ENCODE measurements around the gene PPIL3.
A peak's percentile ranks its signal among the peaks of the same experiment; 100 is the strongest.
"Not testable (repeated sequence)": the region's sequence is repeated elsewhere in the genome, so short reads cannot be mapped to it uniquely, and the experiment has no call there.

PPIL3 gene

DNA sequence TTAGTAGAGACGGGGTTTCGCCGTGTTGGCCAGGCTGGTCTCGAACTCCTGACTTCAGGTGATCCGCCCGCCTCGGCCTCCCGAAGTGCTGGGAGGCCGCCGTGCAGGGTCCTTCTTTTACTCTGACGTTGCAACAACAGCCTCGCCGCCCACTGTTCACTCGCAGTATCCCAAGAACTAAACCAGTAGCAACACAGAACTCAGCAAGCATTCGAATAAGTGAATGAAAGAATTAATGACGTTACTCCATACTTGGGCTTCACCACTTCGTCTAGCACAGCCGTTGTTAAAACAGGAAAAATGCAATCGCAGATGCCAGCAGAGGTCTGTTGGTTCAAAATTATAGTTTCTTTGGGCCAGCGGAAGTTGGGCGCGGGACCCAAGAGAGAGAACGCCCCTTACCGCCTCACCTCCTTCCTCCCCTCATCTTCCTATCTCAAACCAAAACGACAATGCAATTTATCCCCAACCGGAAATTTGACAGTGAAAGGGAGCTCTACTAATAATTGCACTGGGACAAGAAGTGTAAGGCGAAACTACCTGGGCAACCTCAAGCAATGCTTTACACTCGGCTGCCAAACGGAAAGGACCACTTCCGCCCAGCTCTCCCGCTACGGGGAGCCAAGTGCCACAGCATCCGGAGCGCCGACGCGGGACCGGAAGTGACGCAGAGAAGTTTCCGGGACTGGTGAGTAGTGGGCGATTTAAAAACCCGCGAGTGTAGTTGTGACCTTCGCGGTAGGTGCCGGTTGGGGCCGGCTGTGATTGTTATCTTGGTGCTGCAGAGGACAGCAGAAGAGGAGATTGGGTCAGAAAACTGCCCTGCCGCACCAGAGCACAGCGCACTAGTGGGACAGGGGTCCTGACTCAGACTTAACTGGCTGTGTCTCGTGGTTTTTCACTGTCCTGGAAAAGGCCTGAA, at the start of gene PPIL3, which contains the start of gene NIF3L1:
PPIL3 (minus strand) TSS at position 374 of the 922 bp plus-strand sequence. CDS start 1,462 bp downstream, outside the sequence.
NIF3L1 (plus strand) TSS at position 668 of the 922 bp plus-strand sequence. CDS start 2,573 bp downstream, outside the sequence.
- DNase-seq, result peak; percentile 98

DNA sequence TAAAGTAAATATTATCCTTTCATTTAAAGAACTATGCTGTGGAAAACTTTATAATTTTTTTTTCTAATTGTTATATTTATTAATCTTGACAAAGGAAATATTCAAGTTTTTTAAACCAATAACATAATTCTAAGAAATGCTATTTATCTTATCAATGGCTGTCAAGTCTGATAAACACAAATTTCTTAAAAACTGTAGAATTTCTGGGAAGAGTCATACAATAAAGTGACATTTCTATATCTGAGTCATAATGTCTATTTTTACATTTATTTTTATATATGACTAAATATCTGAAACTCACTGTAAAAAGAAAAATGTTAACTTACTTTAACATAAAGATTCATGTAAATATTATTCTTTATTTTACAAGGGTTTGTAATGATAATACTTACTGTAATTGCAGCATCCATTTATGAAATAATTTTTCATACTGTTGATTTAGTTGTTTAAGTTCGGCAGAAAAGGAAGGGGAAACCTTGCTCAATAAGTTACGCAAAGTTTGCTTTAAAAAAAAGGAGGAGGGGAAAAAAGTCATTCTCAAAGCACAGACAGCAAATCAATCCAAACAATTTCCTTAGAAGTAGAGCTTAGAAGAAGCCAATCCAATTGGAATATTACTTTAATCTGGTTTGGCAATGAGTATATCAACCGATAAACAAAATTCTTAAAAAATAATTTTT, 42.2 kb upstream of the PPIL3 start:
- no peak for DNase-seq

DNA sequence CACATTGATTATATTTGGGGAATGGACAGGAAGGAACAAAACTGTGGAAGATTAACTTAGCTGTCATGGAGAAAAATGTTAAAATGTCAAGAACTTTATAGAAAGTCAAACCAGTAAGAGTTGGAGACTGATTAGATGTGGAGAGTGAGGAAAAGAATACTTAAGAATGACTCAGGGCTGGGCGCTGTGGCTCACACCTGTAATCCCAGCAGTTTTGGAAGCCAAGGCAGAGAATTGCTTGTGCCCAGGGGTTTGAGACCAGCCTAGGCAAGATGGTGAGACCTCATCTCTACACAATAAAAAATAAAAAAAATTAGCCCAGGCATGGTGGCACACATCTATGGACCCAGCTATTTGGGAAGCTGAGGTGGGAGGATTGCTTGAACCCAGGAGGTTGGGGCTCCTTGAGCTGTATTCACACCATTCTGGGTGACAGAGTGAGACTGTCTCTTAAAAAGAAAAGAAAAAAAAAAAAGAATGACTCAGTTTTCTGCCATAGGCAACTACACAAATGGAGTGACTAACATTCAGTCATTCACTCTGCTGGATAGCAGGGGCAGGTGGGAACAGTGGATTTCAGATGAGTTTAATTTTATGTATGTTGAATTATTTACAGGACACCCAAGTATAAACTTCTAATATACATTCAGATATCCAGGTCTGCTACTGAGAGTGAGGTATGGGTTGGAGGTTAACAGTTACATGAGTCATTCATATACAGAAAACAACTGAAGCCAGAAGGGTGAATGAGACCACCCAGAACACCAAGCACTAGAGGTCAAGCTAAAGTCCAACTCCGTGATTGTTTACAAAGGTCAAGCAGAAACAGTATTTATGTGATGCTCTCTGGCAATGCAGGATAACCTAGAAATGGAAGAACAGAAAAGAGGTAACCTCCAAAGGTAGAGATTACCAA, 40.7 kb upstream of the PPIL3 start:
- no peak for DNase-seq

DNA sequence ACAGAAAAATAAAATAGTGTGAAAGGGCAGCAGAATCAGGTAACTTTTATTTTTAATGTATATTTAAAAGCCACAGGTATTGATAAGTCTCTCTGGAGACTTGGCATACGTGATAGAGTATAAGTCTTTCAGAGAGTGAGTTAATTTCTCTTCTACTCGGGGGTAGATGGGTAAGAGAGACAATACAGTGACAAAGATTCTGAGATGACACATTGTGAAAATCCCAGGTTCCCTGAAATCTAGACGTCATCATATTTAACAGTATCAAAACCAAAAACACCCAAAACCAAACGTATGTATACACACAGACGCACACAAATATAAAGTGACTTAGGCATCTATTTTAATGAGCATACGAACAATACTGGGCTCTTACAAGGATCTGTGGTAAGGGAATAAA, 33.6 kb upstream of the PPIL3 start:
- DNase-seq, result no peak

DNA sequence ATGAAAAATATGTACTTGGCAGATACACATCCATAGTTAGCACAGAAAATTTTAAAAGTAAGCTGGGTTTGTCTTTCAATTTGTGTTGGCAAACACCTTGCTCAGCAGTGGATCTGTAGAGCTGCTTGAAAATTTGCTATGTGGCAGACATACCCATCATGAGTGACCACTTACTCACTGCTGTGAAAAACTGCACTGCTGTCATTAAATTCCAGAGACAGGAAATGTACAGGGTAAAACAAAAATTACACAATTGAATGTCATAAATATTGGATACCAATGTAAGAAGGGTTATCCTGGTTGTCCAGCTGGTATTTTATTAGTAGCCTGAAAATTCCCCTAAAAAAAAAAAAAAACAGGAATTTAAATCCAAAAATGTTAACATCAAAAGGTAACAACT, 24.8 kb upstream of the PPIL3 start:
- DNase-seq, result no peak

DNA sequence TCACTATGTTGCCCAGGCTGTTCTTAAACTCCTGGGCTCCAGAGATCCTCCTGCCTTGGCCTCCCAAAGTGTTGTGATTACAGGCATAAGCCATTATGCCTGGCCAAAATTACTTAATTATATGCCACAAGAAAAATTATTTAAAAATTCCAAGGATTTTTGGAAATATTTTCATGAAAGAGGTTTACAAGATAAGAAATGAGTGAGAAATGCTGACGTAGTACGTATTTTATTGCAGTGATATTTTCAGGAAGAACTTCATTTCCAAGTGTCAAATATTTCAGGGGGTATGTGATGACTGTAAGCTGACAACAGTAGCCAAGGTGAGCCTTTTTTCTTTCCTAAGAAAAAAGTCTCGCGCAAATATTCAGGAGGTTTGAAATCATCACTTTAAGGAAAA, 21.1 kb upstream of the PPIL3 start:
- no peak for DNase-seq

DNA sequence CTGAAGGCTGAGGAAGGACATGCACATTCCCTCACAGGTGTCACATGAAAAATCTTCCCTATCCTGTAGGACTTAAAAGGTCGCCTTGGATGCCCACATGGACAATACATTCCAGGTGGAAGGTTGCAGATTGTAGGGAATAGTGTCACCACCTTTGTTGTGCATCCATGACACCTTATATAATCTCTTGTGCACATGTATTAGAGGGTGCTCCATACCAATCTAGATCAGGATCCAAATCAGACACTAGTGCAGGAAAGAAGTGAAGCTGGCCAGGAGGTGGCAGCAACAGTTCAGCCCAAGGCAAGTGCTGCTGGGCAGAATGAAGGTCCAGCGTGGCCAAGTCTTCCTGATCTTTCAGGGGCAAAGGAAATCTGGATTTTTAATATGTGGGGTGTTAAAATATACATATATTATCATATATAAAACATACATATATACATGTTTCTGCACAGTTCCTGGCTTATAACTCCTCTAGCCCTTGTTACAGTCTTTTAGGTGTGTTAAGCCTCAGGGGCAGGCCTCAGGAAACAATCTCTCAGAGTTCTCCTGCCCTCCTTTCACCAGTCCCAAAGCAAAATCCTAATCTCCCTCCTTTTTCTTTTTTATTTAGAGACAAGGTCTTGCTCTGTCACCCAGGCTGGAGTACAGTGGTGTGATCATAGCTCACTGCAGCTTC, 16.9 kb upstream of the PPIL3 start:
- DNase-seq, result peak; percentile 57

DNA sequence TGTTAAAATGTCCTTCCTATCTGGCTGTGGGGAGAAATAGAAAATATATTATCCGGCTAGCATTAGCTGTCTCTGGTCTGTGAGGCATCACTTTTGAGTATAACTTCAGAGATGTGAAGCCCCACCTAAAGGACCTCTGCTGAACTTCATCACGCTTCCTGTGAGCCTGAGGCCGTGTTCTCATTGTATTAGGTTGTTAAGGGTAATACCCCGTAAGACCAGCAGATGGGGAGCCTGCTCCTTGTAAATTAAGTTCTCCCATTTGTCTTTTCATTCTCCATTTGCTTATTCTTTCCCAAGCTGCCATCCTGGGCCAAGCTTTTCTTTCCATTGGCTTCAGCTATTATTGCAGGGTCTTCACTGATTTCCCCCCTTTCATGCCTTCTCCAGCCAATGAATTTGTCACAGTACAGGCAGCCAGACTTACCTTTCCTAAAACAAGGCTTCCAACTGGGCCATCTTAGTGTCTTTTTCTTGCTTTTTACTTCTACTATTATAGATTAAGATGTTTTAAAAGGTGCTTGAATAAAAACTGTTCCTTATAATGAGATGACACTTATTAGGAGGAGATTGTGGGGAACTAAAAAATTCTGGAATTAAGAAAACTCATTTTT, 12.7 kb upstream of the PPIL3 start:
- DNase-seq, result peak; percentile 78

DNA sequence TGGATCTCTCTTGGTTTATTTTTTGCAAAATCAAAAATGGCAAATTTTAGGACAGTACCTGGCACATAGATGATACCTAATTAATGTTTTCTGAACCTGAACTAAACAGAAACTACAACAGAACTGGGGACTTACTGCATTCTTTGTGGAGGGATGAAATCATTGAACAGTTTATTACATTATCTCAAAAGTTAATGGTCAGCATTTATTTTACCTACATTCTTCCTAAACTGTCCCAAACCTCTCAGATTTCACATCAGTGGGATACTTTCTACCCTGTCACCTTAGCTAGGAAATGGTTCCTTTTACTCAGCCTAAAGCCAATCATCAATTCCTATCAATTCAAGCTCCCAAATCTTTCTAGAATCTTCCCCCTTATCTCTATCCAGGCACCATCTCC, 10.6 kb upstream of the PPIL3 start:
- no peak for DNase-seq

DNA sequence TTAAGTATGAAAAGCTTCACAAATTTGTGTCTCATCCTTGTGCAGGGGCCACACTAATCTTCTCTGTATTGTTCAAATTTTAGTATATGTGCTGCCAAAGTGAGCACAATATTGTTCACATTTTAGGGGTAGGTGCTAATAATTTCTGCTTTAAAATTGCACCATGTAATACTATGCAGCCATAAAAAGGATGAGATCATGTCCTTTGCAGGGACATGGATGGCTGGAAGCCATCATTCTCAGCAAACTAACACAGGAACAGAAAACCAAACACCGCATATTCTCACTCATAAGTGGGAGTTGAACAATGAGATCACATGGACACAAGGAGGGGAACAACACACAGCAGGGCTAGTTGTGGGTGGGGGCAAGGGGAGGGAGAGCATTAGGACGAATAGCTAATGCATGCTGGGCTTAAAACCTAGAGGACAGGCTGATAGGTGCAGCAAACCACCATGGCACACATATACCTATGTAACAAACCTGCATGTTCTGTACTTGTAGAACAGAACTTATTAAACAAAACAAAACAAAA, 7.1 kb downstream of the PPIL3 start:
- not testable (repeated sequence) for DNase-seq

DNA sequence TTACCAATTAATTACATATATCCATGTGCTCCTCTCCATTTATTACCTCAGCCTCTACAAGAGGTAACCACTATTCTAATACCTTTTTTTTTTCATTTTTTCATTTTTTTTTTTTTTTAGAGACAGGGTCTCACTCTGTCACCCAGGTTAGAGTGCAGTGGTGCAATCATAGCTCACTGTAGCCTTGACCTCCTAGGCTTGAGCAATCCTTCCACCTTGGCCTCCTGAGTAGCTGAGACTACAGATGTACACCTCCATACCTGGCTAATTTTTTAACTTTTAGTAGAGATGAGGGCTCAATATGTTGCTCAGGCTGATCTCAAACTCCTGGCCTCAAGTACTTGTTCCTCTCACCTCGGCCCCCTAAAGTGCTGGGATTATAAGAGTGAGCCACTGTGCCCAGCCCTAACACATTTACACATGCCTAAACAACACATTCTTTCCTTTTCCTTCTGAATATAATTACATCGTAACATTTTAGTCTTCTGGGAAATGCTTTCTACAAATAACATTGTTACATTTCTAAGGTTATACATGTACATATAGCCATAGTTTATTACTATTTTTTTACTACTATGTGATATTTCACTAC, 10.5 kb downstream of the PPIL3 start:
- DNase-seq, result no peak

DNA sequence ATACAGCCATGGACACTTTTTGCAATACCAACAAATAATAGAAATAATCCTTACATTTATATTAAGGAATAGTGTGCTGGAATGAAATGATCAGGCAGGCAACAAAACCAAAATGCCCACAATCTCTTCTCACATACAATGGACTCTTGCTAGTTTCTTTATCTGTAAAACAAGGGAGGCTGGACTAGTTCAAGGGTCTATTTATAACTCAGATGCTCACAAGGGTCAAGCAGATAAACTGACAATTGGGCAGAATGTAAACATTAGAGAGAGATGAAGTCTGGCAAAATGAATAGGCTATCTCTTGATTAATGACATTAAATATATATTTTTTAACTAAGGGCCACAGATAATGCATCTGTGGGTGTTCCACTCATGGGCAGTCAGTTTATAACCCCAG, 11.4 kb downstream of the PPIL3 start:
- DNase-seq, result no peak

DNA sequence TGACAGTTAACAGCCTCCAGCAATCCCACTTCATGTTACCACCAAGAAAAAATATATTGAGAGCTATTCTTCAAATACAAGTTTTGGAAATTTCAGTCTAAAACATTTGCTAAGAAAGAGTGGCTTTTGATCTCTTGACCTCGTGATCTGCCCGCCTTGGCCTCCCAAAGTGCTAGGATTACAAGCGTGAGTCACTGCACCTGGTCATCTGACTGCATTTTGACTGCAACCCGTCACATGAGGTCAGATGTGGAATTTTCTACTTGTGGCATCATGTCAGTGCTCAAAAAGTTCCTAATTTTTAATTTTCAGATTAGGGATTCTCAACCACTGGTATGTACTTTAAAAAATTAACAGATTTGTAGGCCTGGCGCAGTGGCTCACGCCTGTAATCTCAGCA, 15.3 kb downstream of the PPIL3 start:
- no peak for DNase-seq

DNA sequence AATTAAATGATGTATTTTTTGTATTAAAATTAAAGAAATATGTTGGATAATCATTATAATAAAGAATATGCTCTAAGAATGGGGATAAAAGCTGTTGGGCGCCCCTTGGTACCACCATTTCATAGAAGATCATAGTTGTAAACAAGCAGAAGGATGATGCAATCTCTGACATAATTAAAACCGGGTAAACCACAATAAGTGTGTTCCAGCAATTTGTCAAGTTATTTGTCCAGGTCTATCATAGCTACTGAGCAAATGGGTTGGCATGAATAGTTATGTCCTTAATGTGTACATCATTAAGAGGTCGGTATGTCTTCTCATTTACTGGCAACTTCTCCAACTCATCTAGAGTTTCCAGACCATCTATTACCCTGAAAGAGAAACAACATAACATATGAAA, 17.7 kb downstream of the PPIL3 start:
- DNase-seq, result no peak

DNA sequence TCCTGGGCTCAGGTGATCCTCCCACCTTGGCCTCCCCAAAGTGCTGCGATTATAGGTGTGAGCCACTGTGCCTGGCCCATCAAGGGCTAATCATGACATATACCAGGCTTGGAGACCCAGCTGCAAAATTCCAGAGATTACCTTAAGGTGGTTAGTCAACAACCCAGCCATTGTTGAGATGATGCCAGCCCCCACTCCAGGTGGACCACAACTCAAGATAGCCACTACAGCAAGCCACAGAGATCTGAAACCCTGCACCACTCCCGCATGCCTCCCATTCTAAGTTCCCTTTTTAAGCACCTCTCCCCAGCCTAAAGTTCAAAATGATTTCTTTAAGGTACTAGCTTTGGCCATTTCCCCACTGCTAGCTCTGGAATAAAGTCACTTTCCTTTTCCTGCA, 19.9 kb downstream of the PPIL3 start:
- DNase-seq, result no peak

DNA sequence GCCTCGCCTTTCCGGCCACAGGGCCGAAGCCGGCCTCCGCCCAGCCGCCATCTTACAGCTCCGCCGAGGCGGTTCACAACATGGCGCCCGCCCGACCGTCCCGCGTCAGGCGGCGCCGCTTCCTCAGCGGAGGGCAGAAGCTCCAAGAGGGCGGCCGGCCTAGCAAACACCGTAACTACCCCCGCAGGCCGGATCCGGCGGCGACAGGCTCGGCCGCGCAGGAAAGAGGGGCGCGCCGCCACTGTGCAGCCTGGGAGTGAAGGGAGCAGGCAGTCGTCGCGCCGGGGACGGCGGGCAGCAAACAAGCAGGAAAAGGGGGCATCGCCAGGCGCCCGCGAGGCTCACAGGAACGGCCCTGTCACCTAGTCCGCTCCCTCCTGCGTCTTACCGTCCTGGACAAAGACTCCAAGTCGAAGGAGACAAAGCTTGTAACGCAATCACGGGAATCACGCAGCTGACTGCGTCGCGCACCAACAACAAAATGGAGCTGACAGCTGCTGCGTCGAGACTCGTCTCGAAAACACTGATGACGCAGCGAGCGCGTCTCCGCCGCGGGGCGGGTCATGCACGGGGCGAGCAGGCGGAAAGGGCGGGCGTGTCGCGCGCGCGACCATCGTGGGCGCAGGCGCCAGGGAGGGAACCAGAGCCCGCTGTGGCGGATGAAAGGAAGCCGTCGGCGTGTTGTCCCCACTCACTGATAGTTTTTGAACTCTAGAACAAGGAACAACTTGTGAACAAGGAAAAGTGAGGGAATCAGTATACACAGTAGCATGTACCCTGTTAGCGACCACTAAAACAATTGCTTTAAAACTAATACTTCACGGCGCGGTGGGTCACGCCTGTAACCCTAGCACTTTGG, 24.5 kb downstream of the PPIL3 start, which contains the start of gene CLK1:
CLK1 (minus strand) TSS at position 483 of the 859 bp plus-strand sequence. CDS start 2,796 bp downstream, outside the sequence.
- peak; percentile 96 for DNase-seq

DNA sequence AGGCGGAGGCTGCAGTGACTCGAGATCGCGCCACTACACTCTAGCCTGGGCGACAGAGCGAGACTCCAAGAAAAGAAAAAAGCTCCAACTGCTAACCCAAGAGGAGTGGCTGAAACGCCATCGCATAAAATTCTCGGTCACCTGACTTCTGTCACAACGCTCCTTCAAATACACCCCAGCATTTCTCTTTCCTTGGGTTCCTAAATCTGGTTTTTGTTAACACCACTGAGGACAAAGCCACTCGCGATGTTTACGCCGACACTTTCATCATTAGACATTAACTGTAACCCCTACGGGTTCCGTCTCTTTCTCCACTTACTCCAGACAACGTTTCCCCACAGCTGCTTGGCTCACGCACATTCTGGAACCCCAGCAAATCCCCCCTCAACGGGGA, 25.1 kb downstream of the PPIL3 start:
- DNase-seq, result peak; percentile 22

DNA sequence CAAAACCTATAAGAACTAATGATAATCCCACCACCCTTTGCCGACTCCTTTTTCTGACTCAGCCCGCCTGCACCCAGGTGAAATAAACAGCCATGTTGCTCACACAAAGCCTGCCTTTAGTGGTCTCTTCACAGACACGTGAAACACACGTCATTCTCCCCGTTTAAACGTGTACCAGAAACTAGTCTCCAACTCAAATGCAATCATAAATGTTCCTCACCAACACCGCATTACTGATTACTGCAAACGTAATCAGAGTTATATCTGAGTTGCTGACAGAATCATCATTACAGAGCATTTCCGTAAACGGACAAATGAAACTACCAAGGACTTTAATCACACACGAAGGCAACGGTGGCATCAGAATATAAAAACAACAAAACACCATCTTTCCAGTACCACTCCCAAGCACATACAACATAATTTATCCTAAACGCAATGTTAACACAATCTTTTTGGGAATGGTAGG, 26.3 kb downstream of the PPIL3 start:
- peak; percentile 79 for DNase-seq

DNA sequence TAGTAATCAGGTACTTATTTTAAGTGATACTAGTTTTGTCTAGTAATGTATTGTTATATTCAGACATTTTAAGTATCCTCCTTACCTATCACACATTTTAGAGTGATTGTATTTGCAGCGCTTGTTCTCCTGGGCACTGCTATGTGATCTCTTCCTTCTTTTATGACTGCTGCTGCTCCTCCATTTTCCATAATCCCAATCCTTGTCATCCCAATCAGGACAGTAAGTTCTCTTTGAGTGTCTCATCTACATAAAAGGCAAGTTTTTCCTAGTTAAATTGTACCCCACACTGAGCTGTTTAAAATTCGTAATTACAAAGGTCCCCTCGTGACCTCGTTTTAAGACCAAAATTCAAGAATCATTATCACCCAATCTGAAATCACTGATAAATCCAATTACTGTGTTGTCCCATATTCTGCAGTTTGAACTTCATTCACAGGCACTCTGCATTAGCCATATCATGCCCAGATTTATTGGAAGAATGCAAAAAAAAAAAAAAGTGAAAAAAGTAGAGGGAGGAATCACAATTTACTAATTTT, 27.2 kb downstream of the PPIL3 start:
- no peak for DNase-seq
